MCF 10A (cell line): ENCODE measurements around the gene ROPN1. TPM values are rescaled to one million over a fixed set of nuclear protein-coding genes. Genes with fewer than 3 reads are reported as not detected.

Experiments used
- BruUV-seq: library from RNA; stranded (reverse); fragments of 400-500 nt; replicated peaks from 2 replicates; lab custom pipeline; 2021; lab: Mats Ljungman, UMichigan
- CTCF ChIA-PET: fragments of 300-600 bp; sonication (Branson Sonifier 250); formaldehyde crosslinking; extraction: SDS; loops from one replicate; lab custom pipeline; 2021; ENCODE audit warnings: antibody characterized with exemption, inconsistent platforms; lab: Yijun Ruan, JAX
- POLR2A ChIA-PET: fragments of 300-600, 350-650 bp; sonication (Branson Sonifier 250); formaldehyde crosslinking; extraction: SDS; loops from one replicate; lab custom pipeline; 2020; ENCODE audit warnings: antibody characterized with exemption, inconsistent platforms; lab: Yijun Ruan, JAX
- DNase-seq: peaks from one replicate; pipeline ENCODE4 v3.0.0-alpha.2; 2018; ENCODE audit not compliant: unreplicated experiment
- H3K27ac Mint-ChIP-seq: one replicate; pipeline ENCODE4 v1.8.0; 2022; ENCODE audit warnings: mild to moderate bottlenecking, low read depth, mixed read lengths; ENCODE audit not compliant: unreplicated experiment
- H3K27me3 Mint-ChIP-seq: one replicate; pipeline ENCODE4 v1.8.0; 2022; ENCODE audit warnings: mixed read lengths; ENCODE audit not compliant: insufficient read depth, unreplicated experiment
- H3K36me3 Mint-ChIP-seq: one replicate; pipeline ENCODE4 v1.8.0; 2022; ENCODE audit warnings: mild to moderate bottlenecking, moderate library complexity, mixed read lengths; ENCODE audit not compliant: insufficient read depth, unreplicated experiment
- H3K4me1 Mint-ChIP-seq: one replicate; pipeline ENCODE4 v1.8.0; 2022; ENCODE audit warnings: mixed read lengths; ENCODE audit not compliant: insufficient read depth, unreplicated experiment
- H3K4me3 Mint-ChIP-seq: one replicate; pipeline ENCODE4 v1.8.0; 2022; ENCODE audit warnings: mild to moderate bottlenecking, moderate library complexity, mixed read lengths; ENCODE audit not compliant: unreplicated experiment
- H3K9me3 Mint-ChIP-seq: one replicate; pipeline ENCODE4 v1.8.0; 2022; ENCODE audit warnings: mixed read lengths; ENCODE audit not compliant: unreplicated experiment
- intact Hi-C: fragments of 100-400 bp; cut with micrococcal nuclease; formaldehyde crosslinking; loops from 2 replicates; pipeline ENCODE4 v1.14.1; 2022
- total RNA-seq: library from RNA; stranded (reverse); gene quantifications from 2 replicates; pipeline ENCODE4 v1.2.3, GENCODE V29; 2022
- TF ChIP-seq, protein P1 (sequence below): fragments of 200-600 bp; IDR thresholded peaks from one replicate; pipeline ENCODE4 v1.8.0; 2022; ENCODE audit warnings: antibody characterized with exemption, mild to moderate bottlenecking; ENCODE audit not compliant: unreplicated experiment

The ROPN1 gene
- total RNA-seq, 1 experiment from 2014 or later: not detected

DNA sequence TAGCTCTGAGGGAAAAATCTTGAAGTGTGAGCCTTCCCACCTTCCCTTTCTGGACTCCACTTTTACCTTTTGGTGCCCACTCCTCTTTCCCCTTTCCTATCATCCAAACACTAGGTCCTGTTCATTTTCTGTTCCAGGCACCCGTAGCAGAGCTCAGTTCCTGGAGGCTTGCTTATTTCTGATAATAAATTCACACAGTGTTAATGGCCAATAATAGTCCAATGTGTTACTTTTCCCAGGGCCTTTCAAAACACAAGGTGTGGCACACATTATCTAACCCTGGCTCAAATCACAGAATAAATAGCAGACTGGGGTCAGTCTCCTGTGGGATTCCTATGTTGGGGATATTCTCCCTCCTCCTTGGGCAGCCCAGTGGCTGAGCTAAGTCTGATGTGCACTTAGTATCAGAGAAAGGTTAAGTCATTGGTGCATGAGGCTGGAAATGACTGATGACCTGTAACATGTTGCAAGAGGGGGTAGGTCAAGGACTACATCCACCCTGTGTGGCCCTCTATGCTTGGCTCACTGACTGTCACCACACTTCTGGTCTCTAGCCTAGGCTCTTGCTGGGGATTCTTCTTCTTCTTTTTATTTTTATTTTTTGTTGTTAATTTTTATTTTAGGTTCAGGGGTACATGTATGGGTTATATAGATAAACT is 43.7 kb upstream of the ROPN1 start:
- CTCF ChIA-PET: interaction anchor here (0.6 kb wide), 1 partner anchor 44 kb away, joined by 3 read pairs; no protein-coding TSS in a partner anchor

GRCh38 chr3:124034844-124035152 is 42.9 kb upstream of the ROPN1 start:
- intact Hi-C loops: no loop called here
- Mint-ChIP-seq H3K4me1 (peaks cover 8% of the 10 kb centered on the region), H3K27ac (no peak overlapping the region), H3K4me3 (peak overlapping the region; percentile 22), H3K9me3 (no peaks in the 10 kb centered on the region), H3K36me3 (peaks cover 6% of the 10 kb centered on the region), H3K27me3 (peaks cover 31% of the 10 kb centered on the region)
- ChIA-PET CTCF (interaction anchor here (0.6 to 1.3 kb wide), 6 partner anchors 9 to 1553 kb away, joined by 3 to 4 read pairs (median 3); no protein-coding TSS in a partner anchor), POLR2A (no interaction called here)
- TF ChIP-seq, protein P1, sequence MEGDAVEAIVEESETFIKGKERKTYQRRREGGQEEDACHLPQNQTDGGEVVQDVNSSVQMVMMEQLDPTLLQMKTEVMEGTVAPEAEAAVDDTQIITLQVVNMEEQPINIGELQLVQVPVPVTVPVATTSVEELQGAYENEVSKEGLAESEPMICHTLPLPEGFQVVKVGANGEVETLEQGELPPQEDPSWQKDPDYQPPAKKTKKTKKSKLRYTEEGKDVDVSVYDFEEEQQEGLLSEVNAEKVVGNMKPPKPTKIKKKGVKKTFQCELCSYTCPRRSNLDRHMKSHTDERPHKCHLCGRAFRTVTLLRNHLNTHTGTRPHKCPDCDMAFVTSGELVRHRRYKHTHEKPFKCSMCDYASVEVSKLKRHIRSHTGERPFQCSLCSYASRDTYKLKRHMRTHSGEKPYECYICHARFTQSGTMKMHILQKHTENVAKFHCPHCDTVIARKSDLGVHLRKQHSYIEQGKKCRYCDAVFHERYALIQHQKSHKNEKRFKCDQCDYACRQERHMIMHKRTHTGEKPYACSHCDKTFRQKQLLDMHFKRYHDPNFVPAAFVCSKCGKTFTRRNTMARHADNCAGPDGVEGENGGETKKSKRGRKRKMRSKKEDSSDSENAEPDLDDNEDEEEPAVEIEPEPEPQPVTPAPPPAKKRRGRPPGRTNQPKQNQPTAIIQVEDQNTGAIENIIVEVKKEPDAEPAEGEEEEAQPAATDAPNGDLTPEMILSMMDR: no peak
- no TSS peak for BruUV-seq
- DNase-seq: no peak

More for the DNA sequence above, 43.7 kb upstream of the ROPN1 start:
- no peaks in the 10 kb centered on the region for H3K9me3 Mint-ChIP-seq
- no peak overlapping the region for H3K4me3 Mint-ChIP-seq
- H3K27me3 Mint-ChIP-seq: peaks cover 23% of the 10 kb centered on the region
- intact Hi-C loops: no loop called here
- TF ChIP-seq, protein P1: no peak
- DNase-seq: no peak
- H3K4me1 Mint-ChIP-seq: peaks cover 8% of the 10 kb centered on the region
- BruUV-seq: no TSS peak
- peaks cover 6% of the 10 kb centered on the region for H3K36me3 Mint-ChIP-seq
- POLR2A ChIA-PET: no interaction called here
- no peak overlapping the region for H3K27ac Mint-ChIP-seq

DNA sequence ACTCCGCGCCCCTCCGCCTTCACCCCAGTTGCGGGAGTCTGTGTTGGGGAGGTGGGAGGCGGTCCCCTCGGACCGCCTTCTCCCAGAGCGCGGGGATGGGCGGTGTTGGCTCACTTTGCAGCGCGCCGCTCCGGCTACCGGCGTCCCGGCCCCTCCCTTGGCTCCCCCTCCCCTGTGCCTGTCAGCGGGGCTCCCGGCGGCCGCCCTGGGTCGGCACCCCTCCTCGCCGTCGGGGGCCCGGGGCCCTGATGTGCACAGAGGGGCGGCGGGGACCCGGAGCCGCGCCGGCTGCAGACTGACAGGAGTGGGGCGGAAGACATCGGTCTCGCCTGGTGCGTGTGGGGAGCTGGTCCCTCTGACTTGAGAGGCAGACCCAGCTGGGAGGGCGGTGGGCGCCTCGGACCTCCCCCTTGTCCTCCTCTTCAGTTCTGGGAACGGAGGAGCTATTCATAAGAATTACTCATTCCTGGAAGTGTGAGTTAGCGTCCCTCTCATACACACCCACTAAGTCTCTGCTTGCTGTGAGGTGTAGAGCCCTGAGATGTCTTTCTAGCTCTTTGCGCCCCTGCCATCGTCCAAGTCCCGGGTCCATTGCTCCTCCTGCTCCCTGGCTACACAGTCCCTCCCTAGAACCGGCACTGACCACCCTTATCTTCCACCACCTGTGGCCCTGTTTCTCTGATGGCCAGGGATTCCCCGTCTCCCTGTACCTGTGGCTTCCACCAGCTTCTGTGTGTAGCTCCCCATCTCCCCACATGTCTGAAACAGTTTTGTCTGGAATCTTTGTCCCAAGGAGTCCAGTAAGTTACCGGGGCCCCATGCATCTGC is 42.3 kb upstream of the ROPN1 start:
- H3K4me3 Mint-ChIP-seq: peak overlapping the region; percentile 22
- no TSS peak for BruUV-seq
- H3K27me3 Mint-ChIP-seq: peaks cover 36% of the 10 kb centered on the region
- CTCF ChIA-PET: interaction anchor here (0.6 to 2.3 kb wide), 11 partner anchors 8 to 1554 kb away, joined by 3 to 11 read pairs (median 3); no protein-coding TSS in a partner anchor
- peaks cover 6% of the 10 kb centered on the region for H3K36me3 Mint-ChIP-seq
- H3K27ac Mint-ChIP-seq: no peak overlapping the region
- TF ChIP-seq, protein P1: no peak
- no peak for DNase-seq
- peaks cover 8% of the 10 kb centered on the region for H3K4me1 Mint-ChIP-seq
- POLR2A ChIA-PET: no interaction called here
- intact Hi-C loops: no loop called here
- H3K9me3 Mint-ChIP-seq: no peaks in the 10 kb centered on the region
